ENCODE results near the gene SLC47A1. TPM values are rescaled to one million over a fixed set of nuclear protein-coding genes. Genes with fewer than 3 reads are reported as not detected.

The SLC47A1 gene
- total and polyA plus RNA-seq, 2 of the 4 experiments (the other 2 are of a cell fraction): not detected

- H3K27ac ChIP-seq (ENCODE audit: insufficient read depth, low read length): no peak overlapping the region
- H2AK5ac ChIP-seq (ENCODE audit: low read depth, low read length): no peak overlapping the region
- DNase-seq (no peak), ATAC-seq (ENCODE audit: low read depth) (no peak)
- H4K20me1 ChIP-seq (ENCODE audit: insufficient read depth, low read length): no peaks in the 10 kb centered on the region
- no peak overlapping the region for H2AFZ ChIP-seq (replicated peaks; ENCODE audit: low read length, poor library complexity)
- no peak overlapping the region for H3K4me3 ChIP-seq (ENCODE audit: insufficient read depth, low read depth, low read length)
- H3K79me1 ChIP-seq (ENCODE audit: low read depth in 1 of 2, low read length in 2 of 2): no peaks in the 10 kb centered on the region
- POLR2A ChIA-PET (ENCODE audit: unreplicated experiment): no interaction called here
- no peak overlapping the region for H3K14ac ChIP-seq (replicated peaks; ENCODE audit: low read depth, low read length)
- H3K4me2 ChIP-seq (ENCODE audit: low read depth, low read length): no peak overlapping the region
- CTCF ChIA-PET: no interaction called here
- no peak overlapping the region for H2BK5ac ChIP-seq (ENCODE audit: low read depth, low read length, poor library complexity, severe bottlenecking)
- H2BK120ac ChIP-seq (ENCODE audit: low read depth, low read length): no peak overlapping the region
- H4K8ac ChIP-seq (ENCODE audit: low read depth in 2 of 2, low read length in 2 of 2): no peak overlapping the region
- BruUV-seq (replicated peaks): no TSS peak
- H3K56ac ChIP-seq (ENCODE audit: extremely low read depth, insufficient read depth, low read length): no peak overlapping the region
- H2AK9ac ChIP-seq (replicated peaks; ENCODE audit: low read depth, low read length, poor library complexity): no peak overlapping the region
- WGBS, 2 experiments (ENCODE audit: extremely low coverage in 2 of 2, insufficient read length in 1 of 2): 79% methylated on average over 17 of the region's 40 CpGs; no CpG with 5 or more reads in 1 of the 2 experiments
- H3K23ac ChIP-seq (ENCODE audit: low read depth, low read length): no peak overlapping the region
- H3K9ac ChIP-seq (ENCODE audit: low read depth, low read length): no peak overlapping the region
- H3K4me1 ChIP-seq (ENCODE audit: control insufficient read depth, insufficient read depth, low read length): no peaks in the 10 kb centered on the region
- no peaks in the 10 kb centered on the region for H3K9me1 ChIP-seq (ENCODE audit: insufficient read depth, low read length)
- peaks cover 7% of the 10 kb centered on the region for H3K27me3 ChIP-seq (ENCODE audit: control insufficient read depth, insufficient read depth, low read length)
- H3K4ac ChIP-seq (ENCODE audit: low read depth, low read length): no peak overlapping the region
- no peak overlapping the region for H3K18ac ChIP-seq (ENCODE audit: low read depth, low read length)
- no peak overlapping the region for H2BK20ac ChIP-seq (ENCODE audit: low read depth, low read length)
- dilution Hi-C loops (cut with HindIII; ENCODE audit: low sequenced_read_pairs, unreplicated experiment): no loop called here
- in situ Hi-C loops (cut with MboI; ENCODE audit: low sequenced_read_pairs): no loop called here
- H4K5ac ChIP-seq (ENCODE audit: low read depth, low read length): no peak overlapping the region
- no peak for TF ChIP-seq RAD21 (IDR thresholded peaks at IDR 0.05; ENCODE audit: low read length)
- no peak for TF ChIP-seq MAZ (IDR thresholded peaks at IDR 0.05; ENCODE audit: borderline replicate concordance, low read depth, low read length)
- no peak for TF ChIP-seq CHD1 (IDR thresholded peaks at IDR 0.05; ENCODE audit: low read depth, low read length)
- TF ChIP-seq CTCF (conservative IDR thresholded peaks at IDR 0.05; ENCODE audit: low read depth, low read length): no peak
- TF ChIP-seq USF2 (IDR thresholded peaks at IDR 0.05; ENCODE audit: low read depth, low read length): no peak
- TF ChIP-seq NFE2L2 (IDR thresholded peaks at IDR 0.05; ENCODE audit: low read depth, low read length): no peak
- no peak for TF ChIP-seq CEBPB (IDR thresholded peaks at IDR 0.05; ENCODE audit: low read depth, low read length)
- TF ChIP-seq FOS (IDR thresholded peaks at IDR 0.05; ENCODE audit: low read depth, low read length): no peak
- TF ChIP-seq POLR2A (IDR thresholded peaks at IDR 0.05; ENCODE audit: low read depth, low read length): no peak
- no peak for TF ChIP-seq SMC3 (IDR thresholded peaks at IDR 0.05; ENCODE audit: low read depth, low read length)
- no peak for TF ChIP-seq RFX5 (IDR thresholded peaks at IDR 0.05; ENCODE audit: low read depth, low read length)
- TF ChIP-seq, protein P1, sequence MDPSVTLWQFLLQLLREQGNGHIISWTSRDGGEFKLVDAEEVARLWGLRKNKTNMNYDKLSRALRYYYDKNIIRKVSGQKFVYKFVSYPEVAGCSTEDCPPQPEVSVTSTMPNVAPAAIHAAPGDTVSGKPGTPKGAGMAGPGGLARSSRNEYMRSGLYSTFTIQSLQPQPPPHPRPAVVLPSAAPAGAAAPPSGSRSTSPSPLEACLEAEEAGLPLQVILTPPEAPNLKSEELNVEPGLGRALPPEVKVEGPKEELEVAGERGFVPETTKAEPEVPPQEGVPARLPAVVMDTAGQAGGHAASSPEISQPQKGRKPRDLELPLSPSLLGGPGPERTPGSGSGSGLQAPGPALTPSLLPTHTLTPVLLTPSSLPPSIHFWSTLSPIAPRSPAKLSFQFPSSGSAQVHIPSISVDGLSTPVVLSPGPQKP (IDR thresholded peaks at IDR 0.05; ENCODE audit: borderline replicate concordance, low read depth, low read length): no peak
- H4K91ac ChIP-seq (ENCODE audit: insufficient read depth, low read depth, low read length): no peak overlapping the region
- H3K36me3 ChIP-seq (ENCODE audit: control insufficient read depth, insufficient read depth, low read length): no peaks in the 10 kb centered on the region
- no peak overlapping the region for H2BK15ac ChIP-seq (ENCODE audit: low read depth, low read length)
- intact Hi-C loops (cut with micrococcal nuclease): no loop called here
- no peaks in the 10 kb centered on the region for H3K9me3 ChIP-seq (ENCODE audit: control insufficient read depth, insufficient read depth, low read length)
These were observed 38.5 kb upstream of the SLC47A1 start for GRCh38 chr17:19494961-19495806.

All from IMR-90 (cell line).